DOHH2 (cell line): ENCODE results near the gene ELP2.

Experiments used
- H3F3A ChIP-seq: fragments of 200-600 bp; sonication (generic), shearing (Covaris generic); 2 replicates; pipeline ENCODE4 v1.6.0; 2016; ENCODE audit warnings: antibody characterized with exemption, mild to moderate bottlenecking; ENCODE audit not compliant: control insufficient read depth, insufficient read depth
- H3K27ac ChIP-seq: fragments of 200-600 bp; sonication (generic); 2 replicates; pipeline ENCODE4 v1.5.1; 2014; ENCODE audit warnings: low read depth, mild to moderate bottlenecking, low read length, moderate library complexity
- H3K27me3 ChIP-seq: fragments of 200-600 bp; sonication (generic); 2 replicates; pipeline ENCODE4 v1.6.1; 2014; ENCODE audit warnings: mild to moderate bottlenecking, low read length, mixed read lengths; ENCODE audit not compliant: control insufficient read depth
- H3K36me3 ChIP-seq: fragments of 200-600 bp; sonication (generic); 2 replicates; pipeline ENCODE4 v1.6.1; 2014; ENCODE audit warnings: mild to moderate bottlenecking, low read length, moderate library complexity, mixed read lengths; ENCODE audit not compliant: control insufficient read depth
- H3K4me1 ChIP-seq: fragments of 200-600 bp; sonication (generic); 2 replicates; pipeline ENCODE4 v1.6.1; 2014; ENCODE audit warnings: mild to moderate bottlenecking, low read length, mixed read lengths; ENCODE audit not compliant: control insufficient read depth
- H3K4me2 ChIP-seq: fragments of 200-600 bp; sonication (generic); 2 replicates; pipeline ENCODE4 v1.6.0; 2014; ENCODE audit warnings: mild to moderate bottlenecking, low read length, moderate library complexity
- H3K4me3 ChIP-seq: fragments of 200-600 bp; sonication (generic); 2 replicates; pipeline ENCODE4 v1.5.1; 2014; ENCODE audit warnings: mild to moderate bottlenecking, low read length, mixed read lengths
- H3K79me2 ChIP-seq: fragments of 200-600 bp; sonication (generic); 2 replicates; pipeline ENCODE4 v1.6.1; 2014; ENCODE audit warnings: mild to moderate bottlenecking, low read length, mixed read lengths; ENCODE audit not compliant: control insufficient read depth
- H3K9me2 ChIP-seq: fragments of 200-600 bp; sonication (generic); replicated peaks from 2 replicates; pipeline ENCODE4 v1.6.1; 2014; ENCODE audit warnings: mild to moderate bottlenecking, low read length, mixed read lengths; ENCODE audit not compliant: control insufficient read depth
- H3K9me3 ChIP-seq: fragments of 200-600 bp; sonication (generic); 2 replicates; pipeline ENCODE4 v1.6.1; 2014; ENCODE audit warnings: antibody characterized with exemption, low read length, mixed read lengths; ENCODE audit not compliant: control insufficient read depth, insufficient read depth
- H4K20me1 ChIP-seq: fragments of 200-600 bp; sonication (generic); 2 replicates; pipeline ENCODE4 v1.6.0; 2014; ENCODE audit warnings: low read depth, mild to moderate bottlenecking, antibody characterized with exemption, low read length, moderate library complexity; ENCODE audit not compliant: control insufficient read depth, insufficient read depth
- CTCF ChIP-seq: fragments of 200-600 bp; sonication (generic); IDR thresholded peaks from one replicate; pipeline ENCODE4 v1.5.1; 2014; ENCODE audit warnings: antibody characterized with exemption, mild to moderate bottlenecking, low read depth, low read length; ENCODE audit not compliant: poor library complexity, severe bottlenecking
- EZH2phosphoT487 ChIP-seq: fragments of 200-600 bp; sonication (generic); IDR thresholded peaks from 2 replicates; pipeline ENCODE4 v1.6.1; 2017; ENCODE audit warnings: borderline replicate concordance, mild to moderate bottlenecking, antibody characterized with exemption, low read length, moderate library complexity, mixed read lengths

ELP2 gene

GRCh38 chr18:36186461-36187192 lies 56.9 kb downstream of the ELP2 start:
- Histone ChIP-seq H3K4me3 (peak overlapping the region; percentile 53), H3K79me2 (no peaks in the 10 kb centered on the region), H3K36me3 (no peaks in the 10 kb centered on the region), H3K4me1 (peaks cover 10% of the 10 kb centered on the region), H3K27ac (no peak overlapping the region), H3K27me3 (peaks cover 28% of the 10 kb centered on the region), H3K9me3 (no peaks in the 10 kb centered on the region), H3K4me2 (peak overlapping the region; percentile 69), H4K20me1 (no peaks in the 10 kb centered on the region), H3K9me2 (no peaks in the 10 kb centered on the region), H3F3A (no peaks in the 10 kb centered on the region)
- no peak for TF ChIP-seq CTCF
- no peak for TF ChIP-seq EZH2phosphoT487

GRCh38 chr18:36187193-36187825 lies 57.6 kb downstream of the ELP2 start, which contains the start of gene MOCOS:
Gene MOCOS, plus strand, starts transcription at chr18:36187497. Its CDS starts 43 bp downstream, at chr18:36187540.
- no peaks in the 10 kb centered on the region for H3K9me3 ChIP-seq
- peaks cover 10% of the 10 kb centered on the region for H3K4me1 ChIP-seq
- H3K4me2 ChIP-seq = peak within 1 kb of the TSS; percentile 69
- peak within 1 kb of the TSS; percentile 53 for H3K4me3 ChIP-seq
- H4K20me1 ChIP-seq = no peaks in the 10 kb centered on the region
- no peaks in the 10 kb centered on the region for H3K9me2 ChIP-seq
- H3F3A ChIP-seq = no peaks in the 10 kb centered on the region
- no peaks in the 10 kb centered on the region for H3K79me2 ChIP-seq
- no peaks in the 10 kb centered on the region for H3K36me3 ChIP-seq
- TF ChIP-seq EZH2phosphoT487 (no peak), CTCF (no peak)
- peaks cover 28% of the 10 kb centered on the region for H3K27me3 ChIP-seq
- H3K27ac ChIP-seq = no peak within 1 kb of the TSS

GRCh38 chr18:36187826-36188721 lies 58.4 kb downstream of the ELP2 start:
- Histone ChIP-seq H4K20me1 (no peaks in the 10 kb centered on the region), H3K4me1 (peaks cover 10% of the 10 kb centered on the region), H3K9me3 (no peaks in the 10 kb centered on the region), H3K4me3 (peak overlapping the region; percentile 53; the same call in 1 of the 2 replicates), H3K9me2 (no peaks in the 10 kb centered on the region), H3K4me2 (peak overlapping the region; percentile 69; the same call in 1 of the 2 replicates), H3K79me2 (no peaks in the 10 kb centered on the region), H3F3A (no peaks in the 10 kb centered on the region), H3K36me3 (no peaks in the 10 kb centered on the region), H3K27ac (no peak overlapping the region), H3K27me3 (peaks cover 28% of the 10 kb centered on the region)
- TF ChIP-seq EZH2phosphoT487 (no peak), CTCF (no peak)
